Stimulated activated naive CD8-positive, alpha-beta T cell treated with anti-CD3 and anti-CD28 coated beads, Interleukin-15, Interleukin-2, amounts not matched to agents 100 U/mL and 50 U/mL, for 24 hours (primary cell): ENCODE results near the gene DMGDH.
A peak's percentile ranks its signal among the peaks of the same experiment; 100 is the strongest.
"Not testable (repeated sequence)": the region's sequence is repeated elsewhere in the genome, so short reads cannot be mapped to it uniquely, and the experiment has no call there.

Experiments
- ATAC-seq: fragments of 150-1000 bp; cut with Tn5 transposase; one replicate; pipeline ENCODE4 v1.10.0; 2021
- DNase-seq: peaks from one replicate; pipeline ENCODE4 v3.0.0; 2021

Gene DMGDH

DNA sequence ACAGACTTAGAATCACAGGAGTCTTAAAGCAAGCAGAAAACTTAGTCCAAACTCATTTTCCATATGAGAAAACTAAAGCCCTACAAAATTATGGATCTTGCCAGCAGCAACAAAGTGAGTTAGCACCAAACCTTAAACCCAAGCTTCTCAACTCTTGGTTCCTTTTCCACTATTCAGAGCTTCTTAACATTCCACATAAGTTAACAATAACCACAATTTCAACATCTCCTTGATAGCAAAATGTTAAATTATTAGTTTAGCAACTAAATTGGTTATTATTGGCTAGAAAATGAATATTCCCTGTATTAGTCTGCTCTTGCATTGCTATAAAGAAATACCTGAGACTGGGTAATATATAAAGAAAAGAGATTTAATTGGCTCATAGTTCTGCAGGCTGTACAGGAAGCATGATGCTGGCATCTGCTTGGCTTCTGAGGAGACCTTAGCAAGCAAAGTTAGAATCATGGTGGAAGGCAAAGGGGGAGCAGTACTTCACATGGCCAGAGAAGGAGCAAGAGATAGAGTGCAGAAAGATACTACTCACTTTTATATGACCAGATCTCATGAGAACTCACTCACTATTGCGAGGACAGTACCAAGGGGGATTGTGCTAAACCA, 58.1 kb downstream of the DMGDH start:
- DNase-seq (no peak), ATAC-seq (no peak)

GRCh38 chr5:79008362-79008761, 61.1 kb downstream of the DMGDH start:
- DNase-seq (no peak), ATAC-seq (no peak)

- no peak for ATAC-seq
- DNase-seq, result no peak
Observed at GRCh38 chr5:79007872-79008271, 61.6 kb downstream of the DMGDH start.

- no peak for DNase-seq
Observed at GRCh38 chr5:79005936-79006631, 63.4 kb downstream of the DMGDH start.

DNA sequence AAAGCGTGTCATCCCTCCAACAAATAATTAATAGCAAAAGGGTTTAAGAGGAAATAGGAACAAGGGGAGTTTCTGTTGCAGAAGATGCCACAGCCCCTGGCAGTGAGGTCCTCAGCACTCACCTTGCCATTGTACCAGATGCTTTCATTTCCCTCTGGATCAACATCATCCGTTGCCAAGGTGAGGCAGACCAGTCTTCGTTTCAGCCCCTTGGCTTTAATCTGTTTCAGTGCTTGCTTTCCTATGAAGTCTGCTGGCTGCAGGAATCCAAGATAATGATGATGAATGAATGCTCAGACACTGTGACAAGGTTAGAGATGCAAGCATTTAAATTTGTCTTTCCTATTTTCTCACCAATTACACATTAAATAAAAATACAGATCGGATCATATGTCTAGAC, 64.3 kb downstream of the DMGDH start:
- ATAC-seq, result no peak

More at GRCh38 chr5:79005936-79006631, 63.4 kb downstream of the DMGDH start:
- no peak for ATAC-seq

DNA sequence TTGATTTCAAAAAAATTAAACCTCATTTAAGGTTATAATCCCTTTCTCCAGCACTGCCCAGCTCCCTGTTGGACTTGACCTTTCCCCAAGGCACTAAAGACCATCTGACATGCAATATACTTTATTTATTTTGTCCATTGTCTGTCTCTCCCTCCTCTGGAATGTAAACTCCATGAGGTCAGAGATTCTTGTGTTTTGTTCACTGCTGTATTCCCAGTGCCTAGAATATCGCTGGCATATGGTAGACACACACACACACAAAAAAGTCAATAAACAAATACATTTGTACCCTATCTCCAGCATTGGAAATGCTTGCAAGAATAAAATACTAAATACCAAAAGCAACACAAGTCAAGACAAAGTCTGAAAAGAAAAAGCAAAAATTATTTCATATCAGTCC, 67.1 kb downstream of the DMGDH start:
- no peak for ATAC-seq
- DNase-seq, result no peak

More for the DNA sequence above, 64.3 kb downstream of the DMGDH start:
- DNase-seq, result no peak

GRCh38 chr5:79001471-79001870, 68.0 kb downstream of the DMGDH start:
- ATAC-seq, result no peak
- no peak for DNase-seq

DNA sequence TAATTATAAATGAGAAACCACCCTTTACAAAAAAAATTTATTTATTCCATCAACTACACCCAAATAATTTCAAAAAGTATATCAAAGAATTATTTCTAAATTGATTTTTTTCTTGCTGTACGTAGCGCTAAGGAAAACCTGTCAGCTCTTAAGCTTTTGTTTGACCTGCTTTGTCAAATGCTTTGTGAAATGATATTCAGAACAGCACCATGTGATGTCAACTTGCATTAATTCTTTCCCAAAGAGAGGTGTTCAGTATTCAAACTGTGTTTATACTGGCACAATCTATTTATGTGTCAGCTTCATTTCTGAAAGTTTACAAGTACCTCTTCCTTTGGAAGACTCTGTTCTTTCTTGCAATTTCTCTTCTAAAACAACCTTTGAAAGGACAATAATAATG, 72.4 kb downstream of the DMGDH start:
- no peak for ATAC-seq
- no peak for DNase-seq

- no peak for ATAC-seq
- no peak for DNase-seq
Observed at GRCh38 chr5:78995521-78996007, 73.9 kb downstream of the DMGDH start.

DNA sequence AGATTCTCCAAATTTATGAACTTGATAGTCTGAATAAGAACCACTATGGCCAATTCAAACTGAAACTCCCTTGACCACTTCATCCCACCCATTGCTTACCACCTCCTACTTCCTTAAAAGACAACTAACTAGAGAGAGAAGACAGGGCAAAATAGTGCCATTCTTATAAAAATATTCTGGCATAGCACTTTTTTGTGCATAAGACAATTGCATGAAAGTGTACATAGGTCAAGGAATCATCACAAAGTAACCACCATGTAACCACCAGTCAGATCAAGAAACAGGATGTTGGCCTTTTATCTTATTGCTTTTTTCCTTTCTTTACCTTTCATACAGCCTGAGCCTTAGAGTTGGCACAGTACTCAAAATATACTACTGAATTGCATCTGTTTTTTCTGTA, 76.3 kb downstream of the DMGDH start:
- peak; percentile 88 for ATAC-seq
- no peak for DNase-seq

GRCh38 chr5:78992146-78992545, 77.3 kb downstream of the DMGDH start:
- ATAC-seq (no peak), DNase-seq (no peak)

GRCh38 chr5:78989080-78989479, 80.4 kb downstream of the DMGDH start:
- ATAC-seq, result no peak
- no peak for DNase-seq

DNA sequence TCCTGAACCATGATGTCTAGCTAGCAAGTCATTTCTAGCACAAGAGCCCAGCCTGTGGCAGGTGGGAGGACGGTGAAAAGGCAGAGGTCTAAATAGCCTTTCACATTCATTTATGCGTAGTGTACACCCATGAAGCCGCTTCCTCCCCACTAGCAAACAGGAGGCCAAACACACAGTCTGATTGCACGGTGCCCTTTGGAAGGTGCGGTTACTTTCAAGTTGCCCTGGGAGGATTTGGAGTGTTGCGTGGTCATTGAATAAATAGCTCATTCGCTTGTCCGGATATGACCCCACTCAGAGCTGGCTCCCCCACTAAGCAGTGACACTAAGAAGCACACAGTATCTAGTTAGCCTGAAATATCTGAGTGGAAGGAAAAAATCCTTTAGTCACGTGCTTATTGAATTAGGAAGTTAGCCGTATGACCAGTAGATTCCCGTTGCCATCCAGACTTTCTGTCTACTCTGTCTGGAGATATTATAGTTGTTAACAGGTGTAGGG, 83.7 kb downstream of the DMGDH start:
- peak; percentile 70 for DNase-seq
- peak; percentile 84 for ATAC-seq

DNA sequence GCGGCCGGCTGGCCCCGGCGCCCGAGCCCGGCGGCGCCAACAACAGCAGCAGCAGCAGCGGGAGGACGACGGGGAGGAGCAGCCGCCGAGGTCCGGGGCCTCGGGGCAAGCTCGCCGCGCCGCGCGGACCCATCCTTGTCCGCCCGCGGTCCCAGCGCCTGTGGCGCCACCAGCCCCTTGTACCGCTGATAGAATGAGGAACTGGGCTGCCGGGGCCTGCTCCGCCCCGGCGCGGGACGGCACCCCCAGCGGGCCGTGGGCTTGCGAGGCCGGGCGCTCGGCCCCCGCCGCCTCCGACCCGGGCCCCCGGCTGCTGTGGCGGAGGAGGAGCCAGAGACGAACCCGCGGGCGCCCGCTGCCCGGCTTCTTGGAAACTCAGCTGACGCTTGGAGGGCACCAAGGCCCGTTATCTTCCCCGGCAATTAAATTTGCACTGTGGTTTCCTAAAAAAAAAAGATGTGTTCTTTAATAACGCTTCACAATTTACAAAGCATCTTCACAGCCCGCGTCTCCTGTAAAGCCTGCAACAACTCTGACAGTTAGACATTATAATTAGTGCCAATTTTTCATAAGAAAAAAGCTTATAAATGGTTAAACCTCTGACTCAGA, 84.3 kb downstream of the DMGDH start, which contains the start of gene ARSB:
Gene ARSB, minus strand, starts transcription at position 195 of the 609 bp plus-strand sequence. Its CDS starts 62 bp downstream, at position 133.
- DNase-seq, result peak; percentile 73
- peak; percentile 34 for ATAC-seq

DNA sequence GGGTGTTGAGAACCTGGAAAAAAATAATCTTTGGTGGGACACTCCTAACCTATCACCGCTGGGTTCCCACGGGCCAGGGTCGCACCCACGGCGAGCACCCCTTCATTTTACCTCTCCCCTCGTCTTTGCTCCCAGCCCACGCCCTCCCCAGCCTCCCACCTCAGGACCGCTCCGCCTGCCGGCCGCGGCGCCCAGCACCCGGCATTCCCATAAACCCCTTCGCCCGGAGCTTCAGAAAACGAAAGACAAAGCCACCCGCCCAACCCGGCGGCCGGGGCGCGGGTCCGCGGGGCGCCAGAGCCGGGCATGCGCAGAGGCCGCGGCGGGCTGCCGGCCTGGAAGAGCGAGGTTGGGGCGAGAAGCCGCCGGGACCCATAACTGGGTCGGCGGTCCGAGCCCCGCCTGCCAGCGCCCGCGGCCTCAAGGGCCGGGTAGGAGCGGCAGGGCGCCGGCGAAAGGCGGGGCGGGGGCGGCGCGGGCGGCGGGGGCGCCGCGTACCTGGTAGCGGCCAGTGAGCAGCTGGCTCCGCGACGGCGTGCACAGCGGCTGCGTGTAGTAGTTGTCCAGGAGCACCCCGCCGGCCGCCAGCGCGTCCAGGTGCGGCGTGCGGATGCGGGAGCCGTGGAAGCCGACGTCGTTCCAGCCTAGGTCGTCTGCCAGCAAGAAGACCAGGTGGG, 84.9 kb downstream of the DMGDH start:
- peak; percentile 62 for ATAC-seq
- peak; percentile 86 for DNase-seq

DNA sequence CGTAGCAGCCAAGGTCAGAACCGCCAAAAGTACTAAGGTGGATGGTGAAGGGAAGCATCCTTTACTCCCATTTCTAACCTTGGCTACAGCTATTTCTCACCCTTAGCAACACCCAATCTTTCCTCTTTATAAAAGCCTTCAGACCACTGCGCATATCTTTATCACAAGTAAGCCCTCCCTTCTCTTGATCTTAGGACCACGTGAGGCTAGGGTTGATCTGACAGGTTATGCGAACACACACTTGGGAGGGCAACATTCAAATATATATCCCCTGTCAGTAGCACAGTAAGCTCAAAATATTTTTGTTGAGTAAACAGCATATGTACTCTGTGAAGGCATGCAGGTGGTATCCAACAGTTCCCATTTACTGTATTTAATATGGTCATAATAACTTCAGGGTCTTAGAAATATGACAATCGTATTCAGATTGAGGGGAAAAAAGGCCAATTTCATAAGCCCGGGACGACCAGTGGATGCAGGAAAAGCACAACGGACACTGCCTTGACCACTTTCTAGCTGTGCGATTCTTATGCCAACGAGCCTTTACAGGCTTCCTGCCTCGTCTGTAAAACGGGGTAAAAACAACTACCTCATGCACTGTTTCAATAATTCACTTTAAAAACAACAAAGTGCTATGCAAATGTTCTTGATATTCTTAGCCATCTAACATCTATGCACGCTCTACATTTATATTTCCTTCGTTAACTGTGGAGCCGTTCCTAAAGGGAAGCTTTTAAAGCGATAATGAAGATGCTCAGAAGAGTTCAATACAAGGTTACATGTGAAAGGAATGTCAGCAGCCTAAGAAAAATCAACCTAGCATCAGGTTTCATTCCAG, 85.7 kb downstream of the DMGDH start:
- DNase-seq (no peak), ATAC-seq (no peak)

GRCh38 chr5:78983194-78983593, 86.3 kb downstream of the DMGDH start:
- not testable (repeated sequence) for ATAC-seq, DNase-seq

- ATAC-seq, result no peak
- DNase-seq, result no peak
Observed at GRCh38 chr5:78979909-78980308, 89.6 kb downstream of the DMGDH start.

DNA sequence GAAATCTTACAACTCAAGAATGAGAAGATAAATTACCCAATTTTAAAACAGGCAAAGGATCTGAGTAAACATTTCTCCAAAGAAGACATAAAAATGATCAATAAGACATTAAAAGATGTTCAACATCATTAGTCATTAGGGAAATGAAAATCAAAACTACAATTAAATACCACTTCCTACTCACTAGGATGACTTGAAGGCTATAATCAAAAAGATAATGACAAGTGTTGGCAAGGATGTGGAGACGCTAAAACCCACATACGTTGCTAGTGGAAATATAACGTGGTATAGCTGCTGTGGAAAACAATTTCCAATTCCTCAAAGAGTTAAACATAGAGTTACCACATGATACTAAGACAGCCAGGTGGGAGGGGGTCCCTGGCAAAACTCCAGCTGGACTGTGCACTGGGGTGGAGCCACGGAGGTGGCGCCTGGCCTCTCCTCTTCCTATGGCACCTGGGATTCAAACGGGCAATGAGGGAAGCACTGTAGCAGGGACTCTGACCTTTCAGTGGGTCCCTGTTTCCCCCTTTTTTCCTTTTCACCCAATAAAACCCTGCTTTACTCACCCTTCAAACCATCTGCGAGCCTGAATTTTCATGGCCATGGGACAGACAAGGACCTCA, 90.2 kb downstream of the DMGDH start:
- ATAC-seq, result peak; percentile 60

GRCh38 chr5:78975035-78975434, 94.4 kb downstream of the DMGDH start:
- ATAC-seq, result no peak
- DNase-seq, result no peak

More for the DNA sequence above, 90.2 kb downstream of the DMGDH start:
- peak; percentile 35 for DNase-seq

GRCh38 chr5:78974601-78975000, 94.9 kb downstream of the DMGDH start:
- ATAC-seq (no peak), DNase-seq (no peak)
